GM12864 (cell line): ENCODE data around the gene EDC4.
"Not testable (repeated sequence)": the region's sequence is repeated elsewhere in the genome, so short reads cannot be mapped to it uniquely, and the experiment has no call there.

Experiments used
- DNase-seq: peaks from one replicate; pipeline ENCODE4 v3.0.0-alpha.2; 2011; ENCODE audit warnings: low read depth
- H3K4me3 ChIP-seq: 2 replicates; pipeline ENCODE4 v1.5.1; 2011; ENCODE audit warnings: mild to moderate bottlenecking, low read depth, low read length, control low read depth
- CTCF ChIP-seq: IDR thresholded peaks from 2 replicates; pipeline ENCODE4 v1.5.1; 2011; ENCODE audit warnings: low read depth, mild to moderate bottlenecking, moderate library complexity, low read length, control low read depth, inconsistent platforms; ENCODE audit errors: missing control alignments

The EDC4 gene

GRCh38 chr16:67909056-67909742 lies 36.3 kb downstream of the EDC4 start:
- no peak for DNase-seq
- no peak overlapping the region for H3K4me3 ChIP-seq
- no peak for TF ChIP-seq CTCF

GRCh38 chr16:67910158-67910557 lies 37.3 kb downstream of the EDC4 start:
- DNase-seq: no peak
- no peak for TF ChIP-seq CTCF
- H3K4me3 ChIP-seq: no peak overlapping the region

DNA sequence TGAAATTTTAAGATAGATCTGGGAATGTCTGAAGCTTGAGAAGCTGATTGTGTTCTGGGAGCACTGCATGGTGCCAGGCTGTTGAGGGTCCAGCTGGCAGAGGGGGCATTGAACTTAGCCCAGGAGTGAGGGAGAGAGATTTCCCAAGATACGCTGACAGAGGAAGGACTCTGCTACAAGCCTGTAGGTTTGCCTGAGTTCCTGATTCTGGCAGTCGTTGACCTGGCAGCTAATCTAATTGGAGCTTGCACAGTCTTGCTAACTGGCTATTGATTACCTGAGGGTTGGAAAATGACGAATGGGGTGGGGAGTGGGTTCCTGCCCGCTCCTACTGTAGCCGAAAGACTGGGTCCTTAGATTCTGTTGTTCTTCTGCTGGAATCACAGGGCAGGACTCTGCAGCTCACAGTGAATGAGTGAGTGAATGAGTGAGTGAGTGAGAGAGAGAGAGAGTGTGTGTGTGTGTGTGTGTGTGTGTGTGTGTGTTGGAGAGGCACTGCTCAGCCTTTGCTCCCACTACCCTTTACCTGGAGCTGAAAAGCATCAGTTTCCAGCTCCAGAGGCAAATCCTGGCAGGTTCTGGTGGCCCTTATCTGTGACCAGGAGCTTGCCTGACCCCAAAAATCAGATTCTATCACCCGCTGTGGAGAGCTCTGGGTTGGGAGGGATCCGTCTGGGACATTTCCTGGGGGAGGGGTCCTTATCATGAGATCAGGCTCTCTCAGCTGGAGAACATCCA lies 42.1 kb downstream of the EDC4 start:
- TF ChIP-seq CTCF: no peak
- no peak overlapping the region for H3K4me3 ChIP-seq
- no peak for DNase-seq

DNA sequence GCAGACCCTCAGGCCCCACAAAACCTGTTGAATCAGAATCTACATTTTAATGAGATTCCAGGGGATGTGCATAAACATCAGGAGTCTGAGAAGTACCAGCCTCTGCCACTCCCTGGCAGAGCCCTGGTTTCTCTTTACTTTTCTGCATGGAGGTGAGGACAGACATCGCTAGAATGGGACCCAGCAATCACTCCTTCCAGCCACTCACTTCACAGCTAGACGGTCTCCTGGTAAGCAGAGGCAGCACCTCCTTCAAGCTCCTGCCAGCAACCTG lies 42.6 kb downstream of the EDC4 start:
- not testable (repeated sequence) for H3K4me3 ChIP-seq, DNase-seq

- H3K4me3 ChIP-seq: no peak overlapping the region
- no peak for TF ChIP-seq CTCF
- DNase-seq: no peak
Measured at GRCh38 chr16:67915831-67916723, 43.2 kb downstream of the EDC4 start.

GRCh38 chr16:67917140-67917851 lies 44.4 kb downstream of the EDC4 start:
- TF ChIP-seq CTCF: no peak
- no peak for DNase-seq
- no peak overlapping the region for H3K4me3 ChIP-seq

DNA sequence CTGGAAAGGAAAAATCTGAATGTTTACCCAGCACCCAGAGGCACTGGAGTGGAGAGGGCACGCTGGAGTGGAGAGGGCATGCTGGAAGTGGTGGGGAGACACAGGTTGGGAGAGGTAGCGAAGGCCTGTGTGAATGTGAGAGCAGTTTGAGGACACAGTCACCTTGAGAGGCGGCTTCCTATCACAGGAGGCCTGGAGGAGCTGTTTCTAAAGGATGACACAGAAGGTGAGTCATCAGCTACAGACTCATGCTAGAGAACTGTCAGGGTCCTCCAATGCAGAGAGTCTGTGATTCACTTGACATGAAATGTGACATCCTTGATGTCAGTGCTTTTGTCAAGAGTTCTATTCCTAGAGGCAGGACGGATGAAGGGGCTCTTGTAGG lies 45.0 kb downstream of the EDC4 start:
- TF ChIP-seq CTCF: no peak
- no peak for DNase-seq

More for the DNA sequence above, 45.0 kb downstream of the EDC4 start:
- no peak overlapping the region for H3K4me3 ChIP-seq
